GM19023 (cell line): ENCODE measurements around the gene BIRC5.

Experiments used
- ATAC-seq: cut with Tn5 transposase; IDR thresholded peaks from one replicate; pipeline ENCODE4 v1.9.1; 2021; ENCODE audit warnings: mild to moderate bottlenecking, moderate library complexity; ENCODE audit not compliant: unreplicated experiment

Gene BIRC5

DNA sequence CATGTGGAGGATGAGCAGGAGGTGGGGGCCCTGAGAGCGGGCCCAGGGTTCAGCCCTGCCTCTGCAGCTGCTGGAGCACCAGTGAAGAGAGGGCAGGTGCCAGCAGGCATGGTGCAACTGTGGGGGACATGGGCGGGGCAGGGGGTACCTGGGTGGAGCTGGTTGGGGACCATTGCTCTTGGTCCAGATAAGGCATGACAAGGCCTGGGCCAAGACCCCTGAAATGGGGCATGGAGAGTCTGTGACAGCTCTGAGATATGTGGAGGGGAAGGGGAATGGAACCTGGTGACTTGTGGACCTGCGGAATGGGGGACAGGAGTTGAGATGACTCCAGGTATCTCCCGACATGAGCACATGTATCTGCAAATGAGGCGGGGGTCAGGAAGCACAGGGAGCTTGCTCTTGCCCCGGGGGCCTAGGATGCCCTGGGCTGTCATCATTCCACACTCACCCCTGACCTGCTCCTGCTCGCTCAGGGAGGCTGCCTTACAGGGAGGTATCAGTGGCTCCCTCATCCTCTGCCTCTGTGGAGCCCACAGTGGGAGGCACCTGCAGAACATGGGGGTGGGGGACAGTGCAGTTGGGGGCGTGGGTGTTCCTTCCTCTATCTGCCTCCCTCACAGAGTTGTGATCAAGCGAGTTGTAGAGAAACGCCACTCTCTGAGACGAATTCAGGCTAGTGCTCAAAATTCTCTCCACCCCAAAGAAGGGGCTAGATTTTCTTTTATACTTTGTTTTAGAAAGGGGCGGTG is 57.5 kb downstream of the BIRC5 start:
- no peak for ATAC-seq

DNA sequence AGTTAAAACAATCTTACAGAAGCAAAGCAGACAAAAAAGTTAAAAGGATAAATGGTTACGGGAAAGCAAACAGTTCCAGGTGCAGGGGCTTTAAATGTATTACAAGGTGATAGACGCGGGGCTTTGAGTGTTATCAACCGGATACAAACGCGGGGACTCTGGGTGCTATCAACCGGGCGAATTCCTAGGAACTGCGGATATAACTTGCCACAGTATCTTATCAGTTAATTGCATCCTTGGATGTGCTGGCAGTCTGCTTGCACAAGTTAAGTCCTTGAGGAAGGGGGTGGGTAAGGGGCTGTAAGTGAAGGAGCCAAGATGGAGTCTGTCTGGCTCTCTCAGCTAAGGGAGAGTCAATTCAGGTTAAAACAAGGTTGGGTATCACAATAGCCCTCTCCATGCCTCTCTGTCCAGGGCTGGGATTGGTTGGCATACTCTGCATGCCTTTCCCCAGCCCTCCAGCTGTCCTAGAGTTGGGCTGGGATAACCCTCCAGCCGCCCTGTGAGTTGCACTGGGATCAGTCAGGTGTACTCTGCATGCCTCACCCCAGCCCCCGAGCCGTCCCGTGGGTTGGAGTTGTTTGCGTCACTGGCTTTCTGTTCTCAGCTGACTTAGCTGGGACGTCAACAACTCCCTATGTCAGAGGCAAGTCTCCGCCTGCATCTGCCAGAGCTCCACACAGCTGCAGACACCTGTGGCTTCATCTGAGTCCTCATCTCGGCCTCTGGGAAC is 58.3 kb downstream of the BIRC5 start:
- no peak for ATAC-seq

DNA sequence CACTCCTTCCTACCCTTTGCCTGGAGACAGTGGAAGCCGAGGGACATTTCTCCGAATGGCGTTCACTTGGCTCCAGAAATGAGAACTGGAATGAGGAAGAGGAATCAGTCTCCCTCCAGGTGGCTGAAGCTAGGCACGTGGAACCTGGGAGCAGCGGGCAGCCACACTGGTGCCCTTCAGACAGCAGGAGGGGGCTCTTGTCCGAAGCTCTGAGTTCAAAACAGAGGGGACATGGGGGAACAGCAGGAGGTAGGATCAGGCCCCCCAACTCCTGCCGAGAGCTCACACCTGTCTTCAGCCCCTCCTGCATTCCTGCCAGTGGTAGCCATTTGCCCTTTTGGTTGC is 58.8 kb downstream of the BIRC5 start:
- ATAC-seq: no peak

GRCh38 chr17:78273813-78274212 is 59.8 kb downstream of the BIRC5 start:
- no peak for ATAC-seq
